ENCODE measurements around the gene RBM26.

Gene RBM26

GRCh38 chr13:79405831-79406596, at the start of gene RBM26:
TSS of gene RBM26 (minus strand) at chr13:79406255. CDS start at chr13:79405774, 481 bp downstream.
- DNase-seq (ENCODE audit: low spot score), result peak; percentile 95
- TF ChIP-seq, protein P1, sequence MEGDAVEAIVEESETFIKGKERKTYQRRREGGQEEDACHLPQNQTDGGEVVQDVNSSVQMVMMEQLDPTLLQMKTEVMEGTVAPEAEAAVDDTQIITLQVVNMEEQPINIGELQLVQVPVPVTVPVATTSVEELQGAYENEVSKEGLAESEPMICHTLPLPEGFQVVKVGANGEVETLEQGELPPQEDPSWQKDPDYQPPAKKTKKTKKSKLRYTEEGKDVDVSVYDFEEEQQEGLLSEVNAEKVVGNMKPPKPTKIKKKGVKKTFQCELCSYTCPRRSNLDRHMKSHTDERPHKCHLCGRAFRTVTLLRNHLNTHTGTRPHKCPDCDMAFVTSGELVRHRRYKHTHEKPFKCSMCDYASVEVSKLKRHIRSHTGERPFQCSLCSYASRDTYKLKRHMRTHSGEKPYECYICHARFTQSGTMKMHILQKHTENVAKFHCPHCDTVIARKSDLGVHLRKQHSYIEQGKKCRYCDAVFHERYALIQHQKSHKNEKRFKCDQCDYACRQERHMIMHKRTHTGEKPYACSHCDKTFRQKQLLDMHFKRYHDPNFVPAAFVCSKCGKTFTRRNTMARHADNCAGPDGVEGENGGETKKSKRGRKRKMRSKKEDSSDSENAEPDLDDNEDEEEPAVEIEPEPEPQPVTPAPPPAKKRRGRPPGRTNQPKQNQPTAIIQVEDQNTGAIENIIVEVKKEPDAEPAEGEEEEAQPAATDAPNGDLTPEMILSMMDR (IDR thresholded peaks at IDR 0.05; ENCODE audit: extremely low read depth, missing control alignments), result no peak

DNA sequence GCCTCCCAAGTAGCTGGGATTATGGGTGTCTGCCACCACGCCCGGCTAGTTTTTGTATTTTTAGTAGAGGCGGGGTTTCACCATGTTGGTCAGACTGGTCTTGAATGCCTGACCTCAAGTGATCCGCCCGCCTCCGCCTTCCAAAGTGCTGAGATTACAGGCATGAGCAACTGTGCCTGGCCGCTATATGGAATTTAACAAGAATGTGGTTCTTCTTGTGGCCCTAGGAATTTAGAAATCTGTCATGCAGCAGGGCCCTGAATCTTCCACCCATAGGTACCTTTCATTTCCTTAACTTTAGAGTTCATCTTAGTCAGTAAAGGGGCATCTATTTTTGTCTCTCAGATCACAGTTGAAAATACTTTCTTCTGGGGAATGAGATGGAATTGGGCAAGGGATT, 49.3 kb upstream of the RBM26 start:
- TF ChIP-seq, protein P1 (IDR thresholded peaks at IDR 0.05; ENCODE audit: extremely low read depth, missing control alignments), result no peak
- no peak for DNase-seq (ENCODE audit: low spot score)

GRCh38 chr13:79452239-79452913, 46.3 kb upstream of the RBM26 start:
- TF ChIP-seq, protein P1 (IDR thresholded peaks at IDR 0.05; ENCODE audit: extremely low read depth, missing control alignments), result no peak
- DNase-seq (ENCODE audit: low spot score), result no peak

DNA sequence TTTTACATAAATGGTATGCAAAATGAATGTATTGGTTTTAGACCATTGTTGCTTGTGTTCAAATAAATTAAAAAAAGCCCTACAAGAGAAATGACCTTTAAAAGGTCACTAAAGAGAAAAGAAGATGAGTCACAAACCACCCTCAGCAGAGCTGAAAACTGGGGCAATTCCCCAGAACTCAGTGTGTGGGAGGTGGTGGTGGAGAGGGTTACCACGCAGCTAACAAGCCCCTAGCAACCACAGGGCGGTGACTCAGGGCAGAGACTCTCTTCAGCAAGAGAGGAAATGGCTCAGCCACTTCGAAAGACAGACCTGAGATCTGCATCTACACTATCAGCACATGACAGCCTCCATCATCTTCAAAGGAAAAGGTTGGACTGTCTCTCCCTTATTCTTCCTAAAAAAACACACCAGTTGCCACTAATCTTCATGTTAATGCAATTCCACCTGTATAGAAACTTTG, 45.5 kb upstream of the RBM26 start:
- DNase-seq (ENCODE audit: low spot score), result peak; percentile 76
- TF ChIP-seq, protein P1 (IDR thresholded peaks at IDR 0.05; ENCODE audit: extremely low read depth, missing control alignments), result no peak

DNA sequence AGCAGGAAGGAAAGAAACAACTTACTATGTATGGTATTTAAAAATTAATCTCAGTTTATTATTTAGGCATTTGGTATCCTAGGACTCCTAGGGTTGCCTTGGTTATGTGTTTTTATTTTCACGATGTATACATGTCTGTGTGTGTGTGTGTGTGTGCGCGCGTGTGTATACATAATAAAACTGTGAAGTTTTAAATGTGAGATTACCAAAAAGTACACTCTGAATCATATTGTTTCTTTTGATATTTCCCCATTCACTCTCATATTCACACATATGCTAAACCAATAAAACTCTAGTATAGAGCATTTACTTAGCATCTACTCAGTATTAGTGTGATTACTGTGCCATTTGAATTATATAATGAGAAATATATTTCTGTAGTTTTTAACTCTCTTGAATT, 44.1 kb upstream of the RBM26 start:
- TF ChIP-seq, protein P1 (IDR thresholded peaks at IDR 0.05; ENCODE audit: extremely low read depth, missing control alignments), result no peak
- DNase-seq (ENCODE audit: low spot score), result no peak

GRCh38 chr13:79448413-79448812, 42.4 kb upstream of the RBM26 start:
- TF ChIP-seq, protein P1 (IDR thresholded peaks at IDR 0.05; ENCODE audit: extremely low read depth, missing control alignments), result no peak
- no peak for DNase-seq (ENCODE audit: low spot score)

GRCh38 chr13:79447741-79448140, 41.7 kb upstream of the RBM26 start:
- TF ChIP-seq, protein P1 (IDR thresholded peaks at IDR 0.05; ENCODE audit: extremely low read depth, missing control alignments), result no peak

More at GRCh38 chr13:79447741-79448140, 41.7 kb upstream of the RBM26 start:
- DNase-seq (ENCODE audit: low spot score), result no peak

Data from GM20000 (cell line).